Stromal cell of bone marrow (primary cell): Measurements from ENCODE around the gene MYO1E.

Experiments
- DNase-seq: peaks from one replicate; pipeline ENCODE4 v3.0.0-alpha.2; 2012; ENCODE audit warnings: low read depth

The MYO1E gene

GRCh38 chr15:59191855-59192237, 180.8 kb downstream of the MYO1E start:
- peak; percentile 95 for DNase-seq

DNA sequence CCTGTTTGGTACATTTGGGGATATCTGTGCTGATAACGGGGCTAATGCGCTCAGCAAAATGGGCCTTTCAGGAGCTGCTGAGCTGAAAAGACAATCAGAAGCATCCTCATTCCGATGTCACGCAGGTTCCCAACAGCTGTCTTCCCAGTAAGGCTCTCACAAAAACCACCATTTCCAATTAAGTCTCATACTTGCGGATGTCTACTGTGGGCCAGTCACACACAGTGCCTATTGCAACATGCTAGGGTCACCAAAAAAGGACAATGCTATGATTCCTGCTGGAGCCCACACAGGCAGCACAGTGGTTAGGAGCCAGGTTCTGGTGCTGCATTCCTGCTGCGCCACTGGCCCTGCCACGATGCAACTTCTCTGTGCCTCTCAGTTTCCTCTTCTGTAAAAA, 182.4 kb downstream of the MYO1E start:
- DNase-seq = no peak

- no peak for DNase-seq
These were observed 183.4 kb downstream of the MYO1E start for GRCh38 chr15:59189241-59189640.

- no peak for DNase-seq
These were observed 186.2 kb downstream of the MYO1E start for GRCh38 chr15:59186501-59186900.

- DNase-seq = no peak
These were observed 186.9 kb downstream of the MYO1E start for GRCh38 chr15:59185725-59186124.

- DNase-seq = no peak
These were observed 191.6 kb downstream of the MYO1E start for GRCh38 chr15:59180945-59181600.

GRCh38 chr15:59179717-59180116, 193.0 kb downstream of the MYO1E start:
- no peak for DNase-seq

DNA sequence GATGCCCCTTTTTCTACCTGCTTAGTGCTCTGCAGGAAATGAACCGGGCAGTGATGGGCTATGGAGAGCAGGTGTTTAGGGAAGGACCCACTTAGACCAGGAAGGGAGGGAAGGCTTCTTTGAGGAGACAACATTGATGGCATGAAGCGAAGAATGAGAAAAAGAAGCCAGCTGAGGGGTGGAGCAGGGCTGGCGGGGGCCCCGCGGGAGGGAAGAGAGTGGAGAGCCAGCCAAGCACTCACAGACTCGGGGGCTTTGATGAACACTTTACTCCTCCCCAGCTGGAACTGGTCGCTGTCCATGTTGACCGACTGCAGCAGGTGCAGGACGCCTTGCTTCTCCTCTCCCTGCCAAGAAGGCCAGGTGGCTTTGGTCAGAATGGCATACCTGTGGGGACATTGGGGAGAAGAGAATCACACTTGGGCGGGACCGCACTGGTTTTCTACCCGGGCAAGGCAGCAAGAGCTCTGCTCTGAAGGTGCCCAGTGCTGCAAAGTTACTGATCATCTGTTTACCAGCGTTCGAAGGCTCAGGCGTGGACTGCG, 194.4 kb downstream of the MYO1E start:
- no peak for DNase-seq

- DNase-seq = no peak
These were observed 195.4 kb downstream of the MYO1E start for GRCh38 chr15:59177317-59177660.

GRCh38 chr15:59176653-59177316, 195.9 kb downstream of the MYO1E start:
- no peak for DNase-seq

DNA sequence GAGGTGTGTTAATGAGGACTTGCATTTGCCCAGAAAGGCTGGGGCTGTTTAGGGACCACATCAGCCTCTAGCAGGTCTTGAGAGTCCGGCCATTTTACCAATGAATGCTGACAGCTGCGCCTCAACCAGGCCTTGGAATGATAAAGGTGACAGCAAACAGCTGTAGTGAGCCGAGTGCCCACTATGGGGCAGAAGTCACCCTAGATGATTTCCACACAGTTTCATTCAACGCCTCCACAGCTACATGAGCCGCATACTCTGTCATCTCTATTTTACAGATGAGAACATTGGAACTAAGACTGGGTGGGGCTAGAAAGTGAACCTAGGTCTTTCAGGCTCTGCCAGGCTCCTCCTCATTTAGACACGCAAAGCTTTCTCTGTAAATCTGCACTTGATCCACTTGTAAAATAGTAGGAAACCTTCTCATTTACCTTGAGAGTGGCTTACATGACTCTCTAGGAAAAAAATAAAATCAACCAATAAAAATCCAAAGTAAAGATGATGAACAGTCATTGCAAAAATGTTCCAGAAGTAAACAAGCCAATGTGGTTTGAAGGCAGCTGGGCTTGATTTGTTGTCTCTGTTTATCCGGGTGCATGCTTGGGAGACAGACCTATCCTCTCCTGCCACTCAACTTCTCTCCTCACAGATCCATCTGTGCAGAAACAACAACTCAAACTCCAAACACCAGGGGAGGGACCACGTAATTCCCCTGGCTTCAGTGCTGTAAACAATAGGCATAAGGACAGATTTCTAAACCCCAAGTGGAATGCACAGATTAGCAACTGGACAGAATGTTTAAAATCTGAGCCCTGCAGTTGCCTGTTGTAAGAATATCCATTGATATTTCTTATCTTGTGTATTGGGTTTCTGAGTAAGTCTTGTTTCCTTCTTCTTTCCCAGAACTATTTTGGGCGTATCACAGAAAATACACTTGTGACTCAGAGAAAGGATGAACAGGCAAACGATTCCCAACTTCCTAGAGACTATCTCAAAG, 197.5 kb downstream of the MYO1E start:
- DNase-seq = peak; percentile 68

GRCh38 chr15:59174151-59174834, 198.4 kb downstream of the MYO1E start:
- DNase-seq = no peak

GRCh38 chr15:59173194-59173593, 199.5 kb downstream of the MYO1E start:
- no peak for DNase-seq

DNA sequence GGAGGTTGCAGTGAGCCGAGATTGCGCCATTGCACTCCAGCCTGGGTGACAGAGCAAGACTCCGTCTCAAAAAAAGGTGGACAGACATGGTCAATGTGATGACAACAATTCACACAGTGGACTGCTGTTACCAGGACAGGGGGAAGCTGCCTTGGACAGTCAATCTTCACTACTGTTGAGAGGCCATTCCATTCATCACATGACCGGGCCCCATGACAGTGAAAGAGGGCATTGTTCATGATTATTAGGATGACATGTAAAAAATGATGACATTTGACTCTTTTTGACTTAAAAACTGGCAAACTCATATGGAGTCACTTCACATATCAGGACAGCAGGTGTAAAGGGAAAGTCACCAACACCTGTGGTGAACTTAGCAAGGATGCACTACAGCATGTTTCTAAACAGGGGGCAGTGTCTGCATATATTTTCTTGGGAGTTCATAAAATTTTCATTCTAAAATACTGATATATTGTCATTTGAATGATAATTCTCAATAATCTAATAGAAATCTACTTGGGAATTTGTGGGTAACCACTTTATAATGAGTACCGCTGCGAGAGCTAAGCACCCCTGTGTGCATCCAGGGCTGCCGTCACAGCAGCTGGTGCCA, 200.3 kb downstream of the MYO1E start:
- DNase-seq = no peak

DNA sequence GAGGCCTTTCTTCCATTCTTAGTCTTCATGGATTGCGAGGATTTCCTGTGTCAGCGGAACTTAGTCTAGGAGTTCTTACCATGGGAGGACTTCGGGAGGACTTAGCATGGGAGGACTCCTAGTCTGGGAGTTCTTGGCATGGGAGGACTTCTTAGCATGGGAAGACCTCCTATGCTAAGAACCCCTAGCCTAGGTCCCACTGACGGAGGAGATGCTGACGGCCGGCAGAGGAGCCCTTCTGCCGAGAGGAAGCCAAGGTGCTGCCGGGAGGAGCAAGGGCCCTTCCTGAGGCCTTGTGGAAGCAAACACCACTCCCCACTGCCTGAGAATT, 201.6 kb downstream of the MYO1E start:
- DNase-seq = no peak

- no peak for DNase-seq
These were observed 202.2 kb downstream of the MYO1E start for GRCh38 chr15:59170295-59171066.

- peak; percentile 93 for DNase-seq
These were observed 203.4 kb downstream of the MYO1E start for GRCh38 chr15:59169251-59169708.

GRCh38 chr15:59168536-59168935, 204.1 kb downstream of the MYO1E start:
- DNase-seq = no peak

DNA sequence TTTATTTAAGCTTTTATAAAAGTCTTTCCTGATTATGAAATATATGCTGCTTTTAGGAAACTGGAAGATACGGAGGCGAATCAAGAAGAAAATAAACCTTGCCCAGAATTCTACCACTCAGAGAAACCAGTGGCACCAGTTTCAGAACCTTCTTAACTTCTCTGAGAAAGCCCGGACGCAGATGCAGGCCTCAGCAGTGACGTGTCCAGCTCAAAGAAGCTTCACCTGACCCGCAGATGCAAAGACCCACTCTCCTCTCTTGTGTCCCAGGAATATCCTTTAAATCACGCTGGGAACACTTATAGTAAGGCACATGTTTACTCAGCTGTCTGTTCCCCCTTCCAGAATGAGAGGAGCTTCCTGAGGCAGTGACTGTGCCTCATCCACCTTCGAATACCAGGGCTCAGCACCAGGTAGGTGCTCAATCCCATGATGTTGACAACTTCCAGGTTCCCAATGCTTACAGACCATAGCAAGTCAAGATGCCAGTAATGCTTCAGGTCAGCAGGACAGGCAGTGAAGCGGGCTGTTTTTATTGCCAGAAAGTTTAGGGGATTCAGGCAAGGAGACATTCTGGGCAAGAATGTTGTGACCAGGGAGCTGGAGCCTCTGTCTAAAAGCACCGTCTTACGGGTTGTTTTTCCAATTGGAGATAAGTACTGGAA, 205.9 kb downstream of the MYO1E start:
- DNase-seq = no peak

DNA sequence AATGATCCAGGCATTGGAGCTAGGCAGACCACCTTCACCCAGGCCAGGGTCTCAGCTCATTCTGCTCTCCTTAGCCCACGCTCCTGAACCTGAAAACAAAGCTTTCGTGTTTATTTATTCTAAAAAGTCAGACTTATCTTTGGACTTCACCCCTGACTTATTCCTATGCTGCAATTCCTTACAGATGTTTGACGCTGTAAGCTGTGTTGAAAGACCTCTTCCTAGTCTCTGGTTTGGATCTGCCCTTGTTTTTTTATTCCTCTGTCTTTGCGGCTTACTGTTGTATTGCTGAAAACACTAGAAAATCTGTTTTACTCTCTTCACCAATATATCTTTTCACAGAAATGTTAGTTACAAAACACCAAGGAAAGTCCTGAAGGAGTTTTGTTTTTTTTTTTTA, 206.5 kb downstream of the MYO1E start:
- no peak for DNase-seq
